Progenitor cell of endocrine pancreas (in vitro differentiated cells): ENCODE measurements around the gene RAD51B. TPM values are rescaled to one million over a fixed set of nuclear protein-coding genes. Genes with fewer than 3 reads are reported as not detected.
A peak's percentile ranks its signal among the peaks of the same experiment; 100 is the strongest.

Experiments used
- DNase-seq: peaks from one replicate; pipeline ENCODE4 v3.0.0; 2021; ENCODE audit warnings: low spot score; ENCODE audit not compliant: unreplicated experiment
- H3K27ac Mint-ChIP-seq: 2 replicates; pipeline ENCODE4 v1.8.0; 2021; ENCODE audit warnings: mild to moderate bottlenecking, moderate library complexity, mixed read lengths
- H3K27me3 Mint-ChIP-seq: 2 replicates; pipeline ENCODE4 v1.8.0; 2021; ENCODE audit warnings: mixed read lengths
- H3K36me3 Mint-ChIP-seq: 2 replicates; pipeline ENCODE4 v1.8.0; 2022; ENCODE audit warnings: mixed read lengths; ENCODE audit not compliant: insufficient read depth
- H3K4me1 Mint-ChIP-seq: 2 replicates; pipeline ENCODE4 v1.8.0; 2021; ENCODE audit warnings: low read depth, mixed read lengths
- H3K4me3 Mint-ChIP-seq: 2 replicates; pipeline ENCODE4 v1.8.0; 2021; ENCODE audit warnings: low read depth, mild to moderate bottlenecking, moderate library complexity, mixed read lengths
- H3K9me3 Mint-ChIP-seq: 2 replicates; pipeline ENCODE4 v1.8.0; 2021; ENCODE audit warnings: low read depth, mixed read lengths
- CTCF ChIP-seq: fragments of 200-600 bp; sonication (generic); IDR thresholded peaks from one replicate; pipeline ENCODE4 v1.5.0; 2021; ENCODE audit warnings: antibody characterized with exemption, mild to moderate bottlenecking; ENCODE audit not compliant: unreplicated experiment
- total RNA-seq: library from RNA; stranded (reverse); gene quantifications from 2 replicates; pipeline ENCODE4 v1.2.1, GENCODE V29; 2021

RAD51B gene
- total RNA-seq, 1 donor from 2014 or later, result 24.7 TPM

DNA sequence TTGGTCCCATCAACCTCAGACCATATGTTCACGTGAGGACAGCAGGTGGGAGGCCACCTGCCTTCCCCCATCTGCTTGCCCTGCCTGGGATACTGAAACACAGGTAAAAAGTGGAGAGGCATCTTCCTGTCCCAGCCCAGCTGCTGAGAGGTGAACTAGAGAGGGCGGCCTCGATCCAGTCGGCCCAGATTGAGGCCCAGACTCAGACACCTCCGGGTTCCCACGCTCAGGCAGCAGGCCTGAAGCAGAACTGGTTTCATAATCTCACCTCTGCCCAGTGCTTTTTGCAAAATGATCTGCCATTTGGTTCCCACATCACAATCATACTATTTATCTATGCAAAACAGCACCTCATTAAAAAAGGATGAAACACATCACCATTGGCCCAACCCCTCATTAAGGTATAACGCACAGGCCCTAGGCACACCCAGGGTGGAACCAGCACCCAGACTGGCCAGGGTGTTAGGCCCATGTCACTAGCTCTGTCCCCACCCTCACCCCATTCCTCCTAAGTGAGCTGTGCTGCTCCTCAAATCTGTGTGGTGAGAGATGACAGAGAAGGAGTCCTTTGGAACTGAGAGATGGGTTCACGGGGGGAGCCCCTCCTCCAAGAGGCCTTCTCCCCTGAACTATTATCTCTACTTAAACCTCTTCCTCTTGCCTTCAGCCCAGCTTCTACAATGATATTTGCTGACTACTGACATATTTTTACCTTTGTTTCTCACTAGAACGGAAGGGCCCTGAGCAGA, 892.2 kb downstream of the RAD51B start:
- Mint-ChIP-seq H3K9me3 (no peaks in the 10 kb centered on the region), H3K4me3 (no peak overlapping the region), H3K4me1 (peaks cover 12% of the 10 kb centered on the region), H3K27me3 (peaks cover 3% of the 10 kb centered on the region), H3K27ac (no peak overlapping the region), H3K36me3 (no peaks in the 10 kb centered on the region)
- no peak for TF ChIP-seq CTCF
- no peak for DNase-seq

- DNase-seq, result no peak
- H3K4me1 Mint-ChIP-seq, result peaks cover 15% of the 10 kb centered on the region
- no peaks in the 10 kb centered on the region for H3K36me3 Mint-ChIP-seq
- no peaks in the 10 kb centered on the region for H3K27me3 Mint-ChIP-seq
- no peak overlapping the region for H3K27ac Mint-ChIP-seq
- no peak overlapping the region for H3K4me3 Mint-ChIP-seq
- no peaks in the 10 kb centered on the region for H3K9me3 Mint-ChIP-seq
- TF ChIP-seq CTCF, result no peak
These were observed 893.3 kb downstream of the RAD51B start for GRCh38 chr14:68712703-68713370.

DNA sequence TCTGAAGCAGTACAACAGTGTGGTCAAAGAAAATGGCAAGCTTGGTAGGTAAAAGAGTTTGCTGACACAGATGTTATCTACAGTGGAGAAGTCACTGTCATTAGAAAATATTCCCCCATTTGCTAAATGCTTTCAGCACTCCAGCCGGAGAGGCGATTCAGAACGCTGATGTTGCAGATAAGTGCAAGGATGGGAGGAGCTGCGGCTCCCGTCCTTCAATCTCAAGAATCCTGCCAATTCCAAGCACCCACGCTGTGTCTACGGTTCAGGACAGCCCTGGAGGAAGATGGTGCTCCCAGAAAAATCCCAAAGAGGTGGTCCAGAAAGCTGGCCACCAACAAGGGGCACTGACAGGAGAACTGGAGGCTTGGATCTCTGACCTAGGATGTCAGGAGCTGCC, 894.2 kb downstream of the RAD51B start:
- H3K9me3 Mint-ChIP-seq, result no peaks in the 10 kb centered on the region
- H3K27me3 Mint-ChIP-seq, result no peaks in the 10 kb centered on the region
- no peak for TF ChIP-seq CTCF
- no peak for DNase-seq
- H3K27ac Mint-ChIP-seq, result no peak overlapping the region
- peaks cover 17% of the 10 kb centered on the region for H3K4me1 Mint-ChIP-seq
- H3K36me3 Mint-ChIP-seq, result no peaks in the 10 kb centered on the region
- H3K4me3 Mint-ChIP-seq, result no peak overlapping the region

- H3K9me3 Mint-ChIP-seq, result no peaks in the 10 kb centered on the region
- H3K36me3 Mint-ChIP-seq, result no peaks in the 10 kb centered on the region
- TF ChIP-seq CTCF, result no peak
- H3K27me3 Mint-ChIP-seq, result no peaks in the 10 kb centered on the region
- H3K4me1 Mint-ChIP-seq, result peaks cover 17% of the 10 kb centered on the region
- DNase-seq, result no peak
- peak overlapping the region; percentile 82 for H3K27ac Mint-ChIP-seq
- H3K4me3 Mint-ChIP-seq, result no peak overlapping the region
These were observed 895.7 kb downstream of the RAD51B start for GRCh38 chr14:68714991-68715924.

GRCh38 chr14:68716698-68717097, 897.1 kb downstream of the RAD51B start:
- no peak for DNase-seq
- peak; percentile 49 for TF ChIP-seq CTCF
- Mint-ChIP-seq H3K4me1 (peaks cover 16% of the 10 kb centered on the region), H3K9me3 (peaks cover 3% of the 10 kb centered on the region), H3K27me3 (no peaks in the 10 kb centered on the region), H3K4me3 (no peak overlapping the region), H3K27ac (peak overlapping the region; percentile 91), H3K36me3 (peaks cover 1% of the 10 kb centered on the region)
